Peyer's patch (tissue), 4 donors: ENCODE data around the gene PLEKHS1.

Source experiments
- CTCF ChIP-seq, 6 experiments: fragments of 450-650 bp in 4 of 6; fragments of 200-600 bp in 2 of 6; sonication (generic) in 1 of 6; IDR thresholded peaks; one replicate each; pipeline ENCODE4 v1.5.1; 2017 to 2019; ENCODE audit warnings: antibody characterized with exemption in 6 of 6, mild to moderate bottlenecking in 3 of 6, moderate library complexity in 1 of 6
- POLR2A ChIP-seq, 2 donors: fragments of 450-650 bp; IDR thresholded peaks; one replicate each; pipeline ENCODE4 v1.5.1; 2017; ENCODE audit warnings: antibody characterized with exemption in 2 of 2, mild to moderate bottlenecking in 2 of 2, moderate library complexity in 2 of 2

GRCh38 chr10:113823389-113823788 lies 71.9 kb downstream of the PLEKHS1 start:
- TF ChIP-seq CTCF (IDR thresholded peaks at IDR 0.05) (no peak), POLR2A (IDR thresholded peaks at IDR 0.05) (no peak)
